Activated CD8-positive, alpha-beta memory T cell treated with anti-CD3 and anti-CD28 coated beads, Interleukin-2, amount 50 U/mL, for 48 hours (primary cell): ENCODE measurements around the gene POLR3G.
A peak's percentile ranks its signal among the peaks of the same experiment; 100 is the strongest.

Experiments used
- DNase-seq: peaks from one replicate; pipeline ENCODE4 v3.0.0-alpha.2; 2020

Gene POLR3G

GRCh38 chr5:90504743-90505142 lies 30.1 kb downstream of the POLR3G start:
- no peak for DNase-seq

GRCh38 chr5:90506221-90506620 lies 31.6 kb downstream of the POLR3G start:
- no peak for DNase-seq

GRCh38 chr5:90510438-90510837 lies 35.8 kb downstream of the POLR3G start:
- no peak for DNase-seq

- DNase-seq: no peak
Measured at GRCh38 chr5:90514520-90514919, 39.9 kb downstream of the POLR3G start.

GRCh38 chr5:90518661-90519060 lies 44.0 kb downstream of the POLR3G start:
- no peak for DNase-seq

- DNase-seq: no peak
Measured at GRCh38 chr5:90519081-90519480, 44.4 kb downstream of the POLR3G start.

- peak; percentile 48 for DNase-seq
Measured at GRCh38 chr5:90528601-90529193, 54.0 kb downstream of the POLR3G start.

- peak; percentile 95 for DNase-seq
Measured at GRCh38 chr5:90529194-90529938, 54.7 kb downstream of the POLR3G start, which contains the start of gene LYSMD3. LYSMD3 (minus strand) TSS chr5:90529584; CDS start chr5:90525289, 4,295 bp downstream.

GRCh38 chr5:90529939-90530677 lies 55.4 kb downstream of the POLR3G start:
- peak; percentile 73 for DNase-seq

GRCh38 chr5:90530736-90531487 lies 56.2 kb downstream of the POLR3G start:
- no peak for DNase-seq

GRCh38 chr5:90533794-90534193 lies 59.1 kb downstream of the POLR3G start:
- no peak for DNase-seq

GRCh38 chr5:90534922-90535321 lies 60.3 kb downstream of the POLR3G start:
- DNase-seq: no peak

- DNase-seq: no peak
Measured at GRCh38 chr5:90542827-90543519, 68.3 kb downstream of the POLR3G start.

GRCh38 chr5:90545511-90545910 lies 70.8 kb downstream of the POLR3G start:
- DNase-seq: no peak

- no peak for DNase-seq
Measured at GRCh38 chr5:90546216-90546837, 71.7 kb downstream of the POLR3G start.

- no peak for DNase-seq
Measured at GRCh38 chr5:90547072-90547536, 72.4 kb downstream of the POLR3G start.

GRCh38 chr5:90548069-90548593 lies 73.5 kb downstream of the POLR3G start:
- no peak for DNase-seq

GRCh38 chr5:90549223-90549622 lies 74.6 kb downstream of the POLR3G start:
- no peak for DNase-seq

- DNase-seq: no peak
Measured at GRCh38 chr5:90549729-90550275, 75.1 kb downstream of the POLR3G start.

GRCh38 chr5:90550963-90551362 lies 76.3 kb downstream of the POLR3G start:
- DNase-seq: no peak

- no peak for DNase-seq
Measured at GRCh38 chr5:90551376-90551775, 76.7 kb downstream of the POLR3G start.
